GM12872 (cell line): ENCODE measurements around the gene EIF5.

Source experiments
- CTCF ChIP-seq: IDR thresholded peaks from 3 replicates; pipeline ENCODE4 v1.5.1; 2011; ENCODE audit warnings: low read depth, mild to moderate bottlenecking, low read length, moderate library complexity; ENCODE audit not compliant: insufficient read depth

The EIF5 gene

DNA sequence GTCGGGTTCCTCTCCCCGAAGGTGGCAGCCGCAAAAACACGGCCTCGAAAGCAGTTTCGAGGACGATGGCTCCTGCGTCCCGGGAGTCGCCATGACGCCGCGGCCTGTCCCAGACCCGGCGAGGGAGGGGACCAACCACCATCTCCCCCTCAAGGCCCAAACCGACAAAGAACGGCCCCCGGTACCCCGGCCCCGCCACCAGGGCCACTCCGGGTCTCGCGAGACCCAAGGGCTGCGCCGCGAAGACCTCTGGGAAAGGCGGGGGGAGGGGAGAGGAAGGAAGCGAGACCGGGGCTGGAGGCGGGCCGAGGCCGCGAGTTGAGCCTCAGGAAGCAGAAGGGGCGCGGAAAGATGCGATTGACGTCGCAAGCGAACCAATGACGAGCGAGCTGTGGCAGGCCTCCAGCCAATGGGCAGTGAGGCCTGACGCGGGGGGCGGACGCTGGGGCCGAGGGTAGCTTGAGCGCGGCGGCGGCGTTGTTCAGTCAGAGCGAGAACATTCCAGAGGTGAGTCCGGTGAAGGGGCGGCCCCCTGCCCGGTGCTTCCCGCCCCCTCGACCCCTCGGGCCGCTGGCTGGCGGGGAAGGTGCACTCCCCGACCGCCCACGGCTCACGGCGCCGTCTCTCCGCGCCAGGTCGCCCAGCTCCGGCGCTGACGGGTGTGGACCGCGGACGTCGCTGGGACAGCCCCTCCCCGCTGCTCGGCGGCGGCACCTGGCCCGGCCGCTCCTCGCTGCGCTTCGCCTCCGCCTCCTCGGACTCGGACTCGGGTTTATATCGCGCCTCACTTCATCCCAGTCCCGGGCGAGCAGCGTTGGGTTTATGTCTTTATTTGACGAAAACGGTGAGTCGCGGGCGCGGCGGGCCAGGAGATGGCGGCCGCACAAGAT, at the start of gene EIF5:
Gene EIF5, plus strand, starts transcription at position 484 of the 890 bp plus-strand sequence. CDS start 1,624 bp downstream, outside the sequence.
- no peak for TF ChIP-seq CTCF

- no peak for TF ChIP-seq CTCF
Observed at GRCh38 chr14:103284574-103285467, 49.2 kb upstream of the EIF5 start.

DNA sequence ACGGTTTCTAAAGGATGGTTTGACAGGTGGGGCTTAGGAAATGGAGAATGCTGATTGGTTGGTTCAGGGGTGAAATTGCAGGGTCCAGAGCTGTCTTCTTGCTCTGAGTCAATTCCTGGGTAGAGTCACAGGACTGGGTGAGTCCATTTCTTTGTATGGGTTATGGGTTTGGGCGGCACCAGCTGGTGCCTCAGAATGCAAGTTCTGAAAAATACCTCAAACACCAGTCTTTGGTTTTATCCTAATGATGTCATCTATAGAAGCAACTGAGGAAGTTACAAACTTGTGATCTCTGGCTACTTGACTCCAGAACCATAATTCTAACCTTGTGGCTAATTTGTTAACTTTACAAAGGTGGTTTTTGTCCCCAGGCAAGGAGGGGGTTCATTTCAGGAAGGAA, 47.6 kb upstream of the EIF5 start:
- TF ChIP-seq CTCF, result no peak

DNA sequence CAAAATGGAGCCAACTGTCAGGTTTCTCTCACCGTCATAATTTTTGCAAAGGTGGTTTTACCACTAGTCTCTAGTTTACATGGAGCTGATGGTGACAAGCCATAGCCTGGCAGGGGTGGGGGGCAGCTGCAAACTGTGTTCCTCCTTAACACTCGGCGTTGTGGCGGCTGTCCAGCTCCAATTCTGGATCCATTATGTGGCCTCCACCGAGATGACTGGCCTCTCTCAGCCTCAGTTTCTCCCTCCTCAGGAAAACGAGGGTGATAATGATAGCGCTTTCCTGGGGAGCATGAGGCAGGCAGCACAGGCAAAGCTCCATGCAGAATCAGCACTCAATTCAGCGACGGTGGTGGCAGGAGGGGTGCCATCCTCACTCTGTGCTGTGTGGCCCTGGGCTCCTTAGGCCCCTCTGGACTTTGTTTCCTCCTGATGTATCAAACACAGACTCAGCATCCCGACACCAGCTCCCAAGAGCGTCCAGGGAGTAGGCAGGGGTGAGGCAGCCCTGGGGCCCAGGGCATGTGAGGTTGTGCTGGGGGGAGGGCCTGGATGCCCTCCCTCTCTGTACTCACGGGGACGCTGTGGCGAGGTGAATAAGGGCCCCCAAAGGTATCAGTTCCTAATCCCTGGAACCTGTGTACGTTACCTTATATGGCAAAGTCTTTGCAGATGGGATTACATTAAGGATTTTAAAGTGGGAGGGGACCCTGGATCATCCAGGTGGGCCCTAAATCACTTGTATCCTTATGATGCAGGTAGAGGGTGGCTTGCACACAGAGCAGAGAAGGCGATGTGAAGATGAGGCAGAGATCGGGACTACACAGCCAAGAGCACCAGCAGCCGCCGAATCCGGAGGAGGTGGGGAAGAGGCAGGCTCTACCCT, 46.8 kb upstream of the EIF5 start:
- TF ChIP-seq CTCF, result no peak

DNA sequence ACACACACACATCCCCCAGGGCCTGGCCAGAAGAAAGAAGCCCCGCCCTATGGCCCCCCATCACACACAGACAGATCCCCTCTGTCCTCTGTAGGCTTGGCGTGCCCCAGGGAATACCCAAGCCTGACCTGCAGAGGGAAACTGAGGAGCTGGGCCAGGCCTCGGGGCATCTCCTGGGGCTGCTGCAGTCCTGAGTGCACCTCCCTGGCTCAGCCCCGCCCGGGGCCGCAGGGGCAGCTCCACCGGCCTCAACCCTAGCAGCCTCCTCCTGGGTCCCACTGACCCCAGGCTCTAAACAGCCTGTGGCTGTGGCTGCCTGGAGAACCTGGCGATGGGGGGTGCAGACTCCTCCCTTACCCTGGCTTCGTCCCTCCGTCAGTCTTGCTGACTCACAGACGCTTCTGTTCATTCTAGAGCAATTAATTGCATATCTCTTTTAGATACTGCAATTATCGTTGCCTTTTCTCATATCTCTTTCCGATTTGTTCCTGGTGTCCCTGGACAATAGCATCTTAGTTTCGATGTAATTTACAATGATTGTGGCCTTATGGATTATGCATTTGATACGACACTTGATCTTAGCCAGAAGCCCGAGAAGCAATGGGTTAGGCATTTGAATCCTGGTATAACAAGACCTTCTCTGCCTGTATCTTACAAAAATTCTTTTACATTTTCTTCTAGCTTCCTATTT, 45.8 kb upstream of the EIF5 start:
- no peak for TF ChIP-seq CTCF

DNA sequence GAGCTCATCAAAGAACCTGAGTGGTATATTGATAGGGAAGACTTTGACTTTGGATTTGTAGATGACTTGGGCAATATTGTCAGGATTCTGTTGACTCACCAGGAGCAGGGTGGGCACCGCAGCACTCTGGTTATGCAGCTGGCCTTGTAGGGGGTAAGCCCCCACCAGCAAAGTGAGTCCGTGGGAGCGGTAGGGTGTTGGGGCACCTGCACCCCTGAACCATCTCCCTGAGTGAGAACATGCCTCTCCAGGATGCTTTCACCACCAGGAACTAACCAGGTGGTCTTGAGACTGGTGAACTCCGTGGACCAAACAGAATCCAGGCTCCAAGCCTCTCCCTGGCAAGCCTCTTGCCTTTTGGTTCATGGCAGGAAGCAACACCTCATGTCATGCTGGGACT, 44.0 kb upstream of the EIF5 start:
- no peak for TF ChIP-seq CTCF
